Activated CD4-positive, alpha-beta T cell treated with anti-CD3 and anti-CD28 coated beads, Interleukin-2, amount 50 U/mL, for 16 hours (primary cell): ENCODE measurements around the gene GAK.

Source experiments
- DNase-seq: peaks from one replicate; pipeline ENCODE4 v3.0.0-alpha.2; 2020

GAK gene

GRCh38 chr4:906339-907102 is 25.6 kb downstream of the GAK start:
- no peak for DNase-seq

- no peak for DNase-seq
These were observed 26.4 kb downstream of the GAK start for GRCh38 chr4:905485-906338.

GRCh38 chr4:903066-904046 is 28.8 kb downstream of the GAK start:
- DNase-seq, result no peak

GRCh38 chr4:901192-901910 is 30.8 kb downstream of the GAK start:
- DNase-seq, result no peak

GRCh38 chr4:900721-901120 is 31.4 kb downstream of the GAK start:
- DNase-seq, result no peak

GRCh38 chr4:900073-900472 is 32.0 kb downstream of the GAK start:
- no peak for DNase-seq

- no peak for DNase-seq
These were observed 32.6 kb downstream of the GAK start for GRCh38 chr4:899556-899906.

- DNase-seq, result no peak
These were observed 33.1 kb downstream of the GAK start for GRCh38 chr4:898869-899555.

GRCh38 chr4:898123-898522 is 34.0 kb downstream of the GAK start:
- DNase-seq, result no peak

GRCh38 chr4:896630-897029 is 35.5 kb downstream of the GAK start:
- DNase-seq, result no peak

- DNase-seq, result no peak
These were observed 35.9 kb downstream of the GAK start for GRCh38 chr4:896216-896615.

- DNase-seq, result no peak
These were observed 36.5 kb downstream of the GAK start for GRCh38 chr4:895596-895995.

GRCh38 chr4:893995-894705 is 38.0 kb downstream of the GAK start:
- no peak for DNase-seq

GRCh38 chr4:893276-893994 is 38.7 kb downstream of the GAK start:
- no peak for DNase-seq

- no peak for DNase-seq
These were observed 39.3 kb downstream of the GAK start for GRCh38 chr4:892780-893179.

- no peak for DNase-seq
These were observed 40.4 kb downstream of the GAK start for GRCh38 chr4:891747-892146.

- no peak for DNase-seq
These were observed 42.0 kb downstream of the GAK start for GRCh38 chr4:890036-890695.

- no peak for DNase-seq
These were observed 42.6 kb downstream of the GAK start for GRCh38 chr4:889516-889915.

GRCh38 chr4:888029-888428 is 44.1 kb downstream of the GAK start:
- DNase-seq, result no peak
